ENCODE results near the gene LASP1NB.
"Not testable (repeated sequence)": the region's sequence is repeated elsewhere in the genome, so short reads cannot be mapped to it uniquely, and the experiment has no call there.

Gene LASP1NB

GRCh38 chr17:38897176-38897575 is 28.2 kb upstream of the LASP1NB start:
- DNase-seq (ENCODE audit: low read depth) = no peak

- no peak for DNase-seq (ENCODE audit: low read depth)
Observed at GRCh38 chr17:38897671-38898290, 27.6 kb upstream of the LASP1NB start.

GRCh38 chr17:38898291-38898679 is 27.1 kb upstream of the LASP1NB start:
- DNase-seq (ENCODE audit: low read depth) = no peak

- no peak for DNase-seq (ENCODE audit: low read depth)
Observed at GRCh38 chr17:38898812-38899348, 26.5 kb upstream of the LASP1NB start.

- DNase-seq (ENCODE audit: low read depth) = no peak
Observed at GRCh38 chr17:38899421-38899820, 26.0 kb upstream of the LASP1NB start.

GRCh38 chr17:38900978-38901656 is 24.3 kb upstream of the LASP1NB start:
- DNase-seq (ENCODE audit: low read depth) = peak; percentile 90

- DNase-seq (ENCODE audit: low read depth) = no peak
Observed at GRCh38 chr17:38903404-38903803, 22.0 kb upstream of the LASP1NB start.

- no peak for DNase-seq (ENCODE audit: low read depth)
Observed at GRCh38 chr17:38904892-38905291, 20.5 kb upstream of the LASP1NB start.

- no peak for DNase-seq (ENCODE audit: low read depth)
Observed at GRCh38 chr17:38905375-38905774, 20.0 kb upstream of the LASP1NB start.

GRCh38 chr17:38906460-38907228 is 18.8 kb upstream of the LASP1NB start:
- DNase-seq (ENCODE audit: low read depth) = no peak

GRCh38 chr17:38907930-38908675 is 17.3 kb upstream of the LASP1NB start:
- no peak for DNase-seq (ENCODE audit: low read depth)

- DNase-seq (ENCODE audit: low read depth) = no peak
Observed at GRCh38 chr17:38908676-38909181, 16.7 kb upstream of the LASP1NB start.

- DNase-seq (ENCODE audit: low read depth) = no peak
Observed at GRCh38 chr17:38910325-38910724, 15.1 kb upstream of the LASP1NB start.

GRCh38 chr17:38911081-38911730 is 14.2 kb upstream of the LASP1NB start:
- no peak for DNase-seq (ENCODE audit: low read depth)

- DNase-seq (ENCODE audit: low read depth) = not testable (repeated sequence)
Observed at GRCh38 chr17:38911731-38912081, 13.7 kb upstream of the LASP1NB start.

GRCh38 chr17:38912221-38912813 is 13.1 kb upstream of the LASP1NB start:
- DNase-seq (ENCODE audit: low read depth) = peak; percentile 6

GRCh38 chr17:38914741-38915638 is 10.4 kb upstream of the LASP1NB start:
- no peak for DNase-seq (ENCODE audit: low read depth)

GRCh38 chr17:38915639-38915995 is 9.8 kb upstream of the LASP1NB start:
- DNase-seq (ENCODE audit: low read depth) = no peak

GRCh38 chr17:38916771-38917170 is 8.6 kb upstream of the LASP1NB start:
- no peak for DNase-seq (ENCODE audit: low read depth)

GRCh38 chr17:38917259-38917658 is 8.2 kb upstream of the LASP1NB start:
- DNase-seq (ENCODE audit: low read depth) = no peak

Data from GM04503 (cell line).